Measurements from ENCODE around the gene NFIA. TPM values are rescaled to one million over a fixed set of nuclear protein-coding genes. Genes with fewer than 3 reads are reported as not detected.
A peak's percentile ranks its signal among the peaks of the same experiment; 100 is the strongest.

Gene NFIA
- total RNA-seq, 1 experiment from 2014 or later: 20.9 TPM

GRCh38 chr1:61089338-61089737, 7.0 kb downstream of the NFIA start:
- no TSS peak for BruUV-seq (replicated peaks)
- Histone ChIP-seq H3K27ac (ENCODE audit: low read length) (peak overlapping the region; percentile 49; the same call in 1 of the 2 replicates), H3K4me1 (ENCODE audit: control insufficient read depth, insufficient read depth, low read length) (peaks cover 57% of the 10 kb centered on the region), H3K27me3 (ENCODE audit: control insufficient read depth, insufficient read depth, low read length) (no peaks in the 10 kb centered on the region), H3K9me3 (ENCODE audit: control insufficient read depth, insufficient read depth, low read depth, low read length) (no peaks in the 10 kb centered on the region), H3K4me3 (ENCODE audit: low read depth in 2 of 2, low read length in 2 of 2) (no peak overlapping the region), H3K36me3 (ENCODE audit: control insufficient read depth, insufficient read depth, low read length) (no peaks in the 10 kb centered on the region; the same call in 1 of the 2 replicates)
- TF ChIP-seq SIN3A (IDR thresholded peaks at IDR 0.05; ENCODE audit: borderline replicate concordance, insufficient read depth, low read depth, low read length) (no peak), CTCF (IDR thresholded peaks at IDR 0.05) (no peak), TCF7L2 (IDR thresholded peaks at IDR 0.05; ENCODE audit: low read depth, low read length) (no peak)
- ATAC-seq (no peak), DNase-seq (ENCODE audit: low read depth, low spot score) (no peak)
- ChIA-PET POLR2A (no interaction called here), CTCF (interaction anchor here (0.5 kb wide), 1 partner anchor 425 kb away, joined by 9 read pairs; no protein-coding TSS in a partner anchor)
- in situ Hi-C loops (cut with HindIII; ENCODE audit: low pct_unique_long_range_greater_than_20kb, low sequenced_read_pairs) (no loop called here), intact Hi-C loops (cut with micrococcal nuclease; ENCODE audit: unreplicated experiment) (loop anchor here (10.0 kb wide), 1 partner anchor 245 kb away; no protein-coding TSS in a partner anchor)

GRCh38 chr1:61089741-61090140, 7.4 kb downstream of the NFIA start:
- intact Hi-C loops (cut with micrococcal nuclease; ENCODE audit: unreplicated experiment): loop anchor here (10.0 kb wide), 1 partner anchor 245 kb away; no protein-coding TSS in a partner anchor
- TF ChIP-seq SIN3A (IDR thresholded peaks at IDR 0.05; ENCODE audit: borderline replicate concordance, insufficient read depth, low read depth, low read length) (no peak), CTCF (IDR thresholded peaks at IDR 0.05) (no peak), POLR2AphosphoS5 (IDR thresholded peaks at IDR 0.05; ENCODE audit: low read depth, low read length) (no peak), TCF7L2 (IDR thresholded peaks at IDR 0.05; ENCODE audit: low read depth, low read length) (no peak), REST (IDR thresholded peaks at IDR 0.05; ENCODE audit: insufficient read depth in 1 of 2, low read depth in 2 of 2, low read length in 1 of 2) (no peak)
- in situ Hi-C loops (cut with HindIII; ENCODE audit: low pct_unique_long_range_greater_than_20kb, low sequenced_read_pairs): no loop called here
- no peak overlapping the region for H3K4me3 ChIP-seq (ENCODE audit: low read depth in 2 of 2, low read length in 2 of 2)
- CTCF ChIA-PET: no interaction called here
- DNase-seq (ENCODE audit: low read depth, low spot score) (no peak), ATAC-seq (no peak)
- H3K27me3 ChIP-seq (ENCODE audit: control insufficient read depth, insufficient read depth, low read length): no peaks in the 10 kb centered on the region
- H3K9me3 ChIP-seq (ENCODE audit: control insufficient read depth, insufficient read depth, low read depth, low read length): no peaks in the 10 kb centered on the region
- no peaks in the 10 kb centered on the region; the same call in 1 of the 2 replicates for H3K36me3 ChIP-seq (ENCODE audit: control insufficient read depth, insufficient read depth, low read length)
- H3K27ac ChIP-seq (ENCODE audit: low read length): peak overlapping the region; percentile 49
- POLR2A ChIA-PET: no interaction called here
- H3K4me1 ChIP-seq (ENCODE audit: control insufficient read depth, insufficient read depth, low read length): peaks cover 53% of the 10 kb centered on the region
- BruUV-seq (replicated peaks): no TSS peak

Measured in Panc1 (cell line).